NCI-H1105 (cell line): ENCODE data around the gene KRT81.
"Not testable (repeated sequence)": the region's sequence is repeated elsewhere in the genome, so short reads cannot be mapped to it uniquely, and the experiment has no call there.

ENCODE experiments used
- DNase-seq: peaks from one replicate; lab custom pipeline; 2025; lab: John Stamatoyannopoulos, UW

The KRT81 gene

GRCh38 chr12:52296572-52297215 lies 5.4 kb upstream of the KRT81 start:
- DNase-seq = no peak

GRCh38 chr12:52295663-52296062 lies 4.3 kb upstream of the KRT81 start:
- no peak for DNase-seq

GRCh38 chr12:52294803-52295202 lies 3.5 kb upstream of the KRT81 start:
- no peak for DNase-seq

GRCh38 chr12:52293926-52294325 lies 2.6 kb upstream of the KRT81 start:
- DNase-seq = no peak

GRCh38 chr12:52290483-52291134 lies 725 bp downstream of the KRT81 start:
- DNase-seq = not testable (repeated sequence)

GRCh38 chr12:52287816-52288805 lies 3.2 kb downstream of the KRT81 start:
- DNase-seq = not testable (repeated sequence)

GRCh38 chr12:52286857-52287785 lies 4.2 kb downstream of the KRT81 start:
- not testable (repeated sequence) for DNase-seq

GRCh38 chr12:52285851-52286530 lies 5.3 kb downstream of the KRT81 start:
- DNase-seq = no peak

- DNase-seq = no peak
These were observed 6.1 kb downstream of the KRT81 start for GRCh38 chr12:52285172-52285745.

GRCh38 chr12:52284562-52285171 lies 6.7 kb downstream of the KRT81 start:
- DNase-seq = no peak

- no peak for DNase-seq
These were observed 10.4 kb downstream of the KRT81 start for GRCh38 chr12:52280796-52281560.

GRCh38 chr12:52280319-52280795 lies 11.0 kb downstream of the KRT81 start:
- no peak for DNase-seq

GRCh38 chr12:52279422-52280318 lies 11.7 kb downstream of the KRT81 start:
- no peak for DNase-seq

- DNase-seq = no peak
These were observed 12.5 kb downstream of the KRT81 start for GRCh38 chr12:52278575-52279421.

- DNase-seq = no peak
These were observed 13.7 kb downstream of the KRT81 start for GRCh38 chr12:52277486-52278245.

- no peak for DNase-seq
These were observed 15.6 kb downstream of the KRT81 start for GRCh38 chr12:52275686-52276085.
